DOHH2 (cell line): ENCODE results near the gene VWA7.

Source experiments
- H3F3A ChIP-seq: fragments of 200-600 bp; sonication (generic), shearing (Covaris generic); 2 replicates; pipeline ENCODE4 v1.6.0; 2016; ENCODE audit warnings: antibody characterized with exemption, mild to moderate bottlenecking; ENCODE audit not compliant: control insufficient read depth, insufficient read depth
- H3K27ac ChIP-seq: fragments of 200-600 bp; sonication (generic); 2 replicates; pipeline ENCODE4 v1.5.1; 2014; ENCODE audit warnings: low read depth, mild to moderate bottlenecking, low read length, moderate library complexity
- H3K27me3 ChIP-seq: fragments of 200-600 bp; sonication (generic); 2 replicates; pipeline ENCODE4 v1.6.1; 2014; ENCODE audit warnings: mild to moderate bottlenecking, low read length, mixed read lengths; ENCODE audit not compliant: control insufficient read depth
- H3K36me3 ChIP-seq: fragments of 200-600 bp; sonication (generic); 2 replicates; pipeline ENCODE4 v1.6.1; 2014; ENCODE audit warnings: mild to moderate bottlenecking, low read length, moderate library complexity, mixed read lengths; ENCODE audit not compliant: control insufficient read depth
- H3K4me1 ChIP-seq: fragments of 200-600 bp; sonication (generic); 2 replicates; pipeline ENCODE4 v1.6.1; 2014; ENCODE audit warnings: mild to moderate bottlenecking, low read length, mixed read lengths; ENCODE audit not compliant: control insufficient read depth
- H3K4me2 ChIP-seq: fragments of 200-600 bp; sonication (generic); 2 replicates; pipeline ENCODE4 v1.6.0; 2014; ENCODE audit warnings: mild to moderate bottlenecking, low read length, moderate library complexity
- H3K4me3 ChIP-seq: fragments of 200-600 bp; sonication (generic); 2 replicates; pipeline ENCODE4 v1.5.1; 2014; ENCODE audit warnings: mild to moderate bottlenecking, low read length, mixed read lengths
- H3K79me2 ChIP-seq: fragments of 200-600 bp; sonication (generic); 2 replicates; pipeline ENCODE4 v1.6.1; 2014; ENCODE audit warnings: mild to moderate bottlenecking, low read length, mixed read lengths; ENCODE audit not compliant: control insufficient read depth
- H3K9me2 ChIP-seq: fragments of 200-600 bp; sonication (generic); replicated peaks from 2 replicates; pipeline ENCODE4 v1.6.1; 2014; ENCODE audit warnings: mild to moderate bottlenecking, low read length, mixed read lengths; ENCODE audit not compliant: control insufficient read depth
- H3K9me3 ChIP-seq: fragments of 200-600 bp; sonication (generic); 2 replicates; pipeline ENCODE4 v1.6.1; 2014; ENCODE audit warnings: antibody characterized with exemption, low read length, mixed read lengths; ENCODE audit not compliant: control insufficient read depth, insufficient read depth
- H4K20me1 ChIP-seq: fragments of 200-600 bp; sonication (generic); 2 replicates; pipeline ENCODE4 v1.6.0; 2014; ENCODE audit warnings: low read depth, mild to moderate bottlenecking, antibody characterized with exemption, low read length, moderate library complexity; ENCODE audit not compliant: control insufficient read depth, insufficient read depth
- EZH2phosphoT487 ChIP-seq: fragments of 200-600 bp; sonication (generic); IDR thresholded peaks from 2 replicates; pipeline ENCODE4 v1.6.1; 2017; ENCODE audit warnings: borderline replicate concordance, mild to moderate bottlenecking, antibody characterized with exemption, low read length, moderate library complexity, mixed read lengths
- TF ChIP-seq, protein P1 (sequence below): fragments of 200-600 bp; sonication (generic); IDR thresholded peaks from one replicate; pipeline ENCODE4 v1.5.1; 2014; ENCODE audit warnings: antibody characterized with exemption, mild to moderate bottlenecking, low read depth, low read length; ENCODE audit not compliant: poor library complexity, severe bottlenecking

VWA7 gene

DNA sequence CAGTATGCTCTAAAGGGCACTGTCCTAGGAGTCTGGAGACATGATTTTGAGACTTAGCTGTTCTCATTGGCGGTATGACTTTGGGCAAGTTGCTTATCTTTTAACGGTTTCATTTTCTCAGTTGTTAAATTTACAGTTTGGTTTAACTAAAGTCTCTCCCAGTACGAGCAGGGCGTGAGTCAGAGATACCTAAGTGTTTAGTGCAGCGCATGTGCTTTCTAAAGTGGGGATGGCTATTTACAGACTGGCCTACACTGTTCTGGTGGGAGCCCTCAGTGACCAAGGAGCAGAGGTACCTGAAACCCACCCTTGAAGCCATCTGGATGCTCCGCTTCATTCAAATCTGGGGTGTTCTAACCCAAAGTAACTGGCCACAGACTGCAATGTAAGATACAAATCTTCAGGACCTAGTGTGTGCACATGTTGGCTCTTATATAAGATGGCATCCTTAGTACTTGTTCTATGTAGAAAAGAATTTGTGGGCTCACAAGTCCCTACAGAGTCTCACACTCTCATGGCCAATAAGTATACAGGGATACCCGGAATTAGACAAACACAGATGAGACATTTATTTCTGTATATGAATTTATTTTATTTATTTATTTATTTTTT is 26.6 kb downstream of the VWA7 start:
- no peaks in the 10 kb centered on the region for H3K27me3 ChIP-seq
- no peaks in the 10 kb centered on the region for H3K9me2 ChIP-seq
- no peaks in the 10 kb centered on the region for H3K4me1 ChIP-seq
- H4K20me1 ChIP-seq = no peaks in the 10 kb centered on the region
- no peak overlapping the region for H3K4me3 ChIP-seq
- no peaks in the 10 kb centered on the region for H3K9me3 ChIP-seq
- no peak for TF ChIP-seq EZH2phosphoT487
- TF ChIP-seq, protein P1, sequence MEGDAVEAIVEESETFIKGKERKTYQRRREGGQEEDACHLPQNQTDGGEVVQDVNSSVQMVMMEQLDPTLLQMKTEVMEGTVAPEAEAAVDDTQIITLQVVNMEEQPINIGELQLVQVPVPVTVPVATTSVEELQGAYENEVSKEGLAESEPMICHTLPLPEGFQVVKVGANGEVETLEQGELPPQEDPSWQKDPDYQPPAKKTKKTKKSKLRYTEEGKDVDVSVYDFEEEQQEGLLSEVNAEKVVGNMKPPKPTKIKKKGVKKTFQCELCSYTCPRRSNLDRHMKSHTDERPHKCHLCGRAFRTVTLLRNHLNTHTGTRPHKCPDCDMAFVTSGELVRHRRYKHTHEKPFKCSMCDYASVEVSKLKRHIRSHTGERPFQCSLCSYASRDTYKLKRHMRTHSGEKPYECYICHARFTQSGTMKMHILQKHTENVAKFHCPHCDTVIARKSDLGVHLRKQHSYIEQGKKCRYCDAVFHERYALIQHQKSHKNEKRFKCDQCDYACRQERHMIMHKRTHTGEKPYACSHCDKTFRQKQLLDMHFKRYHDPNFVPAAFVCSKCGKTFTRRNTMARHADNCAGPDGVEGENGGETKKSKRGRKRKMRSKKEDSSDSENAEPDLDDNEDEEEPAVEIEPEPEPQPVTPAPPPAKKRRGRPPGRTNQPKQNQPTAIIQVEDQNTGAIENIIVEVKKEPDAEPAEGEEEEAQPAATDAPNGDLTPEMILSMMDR = no peak
- peaks cover 27% of the 10 kb centered on the region for H3K36me3 ChIP-seq
- H3K27ac ChIP-seq = no peak overlapping the region
- H3K79me2 ChIP-seq = no peaks in the 10 kb centered on the region
- H3K4me2 ChIP-seq = no peak overlapping the region
- peaks cover 10% of the 10 kb centered on the region for H3F3A ChIP-seq

DNA sequence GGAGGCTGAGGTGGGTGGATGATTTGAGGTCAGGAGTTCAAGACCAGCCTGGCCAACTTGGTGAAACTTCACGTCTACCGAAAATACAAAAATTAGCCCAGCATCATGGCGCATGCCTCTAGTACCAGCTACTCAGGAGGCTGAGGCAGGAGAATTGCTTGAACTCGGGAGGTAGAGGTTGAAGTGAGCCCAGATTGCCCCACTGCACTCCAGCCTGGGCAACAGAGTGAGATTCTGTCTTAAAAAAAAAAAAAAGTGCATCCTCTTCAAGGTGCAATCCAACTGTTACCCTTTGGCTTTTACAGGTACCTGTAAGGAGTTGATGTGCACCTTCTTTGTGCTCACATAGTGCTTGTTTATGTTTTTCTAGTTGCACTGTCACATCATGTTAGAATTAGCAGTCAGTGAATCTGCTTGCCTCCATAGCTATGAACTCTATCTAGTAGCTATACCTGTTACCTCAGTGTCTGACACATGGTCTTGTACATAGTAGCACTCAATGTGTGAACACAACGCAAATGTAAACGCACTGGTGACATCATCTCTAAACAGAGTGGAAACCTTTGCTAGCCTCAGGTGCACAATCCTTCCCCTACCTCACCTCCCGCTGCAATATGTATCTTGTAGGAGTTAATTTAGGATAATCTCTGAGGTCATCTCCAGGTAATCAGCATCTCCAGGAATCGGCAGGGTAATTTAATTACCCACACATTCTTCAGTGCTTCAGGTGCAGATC is 27.7 kb downstream of the VWA7 start:
- H3K4me2 ChIP-seq = no peak overlapping the region
- H3K79me2 ChIP-seq = no peaks in the 10 kb centered on the region
- 0 out of 2 replicates have a peak, but pooled peaks cover 1% of the 10 kb centered on the region for H3K4me1 ChIP-seq
- H3K36me3 ChIP-seq = peaks cover 36% of the 10 kb centered on the region
- TF ChIP-seq, protein P1 = no peak
- TF ChIP-seq EZH2phosphoT487 = no peak
- H3F3A ChIP-seq = peaks cover 10% of the 10 kb centered on the region
- H3K9me3 ChIP-seq = no peaks in the 10 kb centered on the region
- no peaks in the 10 kb centered on the region for H3K9me2 ChIP-seq
- H3K27me3 ChIP-seq = no peaks in the 10 kb centered on the region
- H4K20me1 ChIP-seq = no peaks in the 10 kb centered on the region
- no peak overlapping the region for H3K4me3 ChIP-seq
- no peak overlapping the region for H3K27ac ChIP-seq

DNA sequence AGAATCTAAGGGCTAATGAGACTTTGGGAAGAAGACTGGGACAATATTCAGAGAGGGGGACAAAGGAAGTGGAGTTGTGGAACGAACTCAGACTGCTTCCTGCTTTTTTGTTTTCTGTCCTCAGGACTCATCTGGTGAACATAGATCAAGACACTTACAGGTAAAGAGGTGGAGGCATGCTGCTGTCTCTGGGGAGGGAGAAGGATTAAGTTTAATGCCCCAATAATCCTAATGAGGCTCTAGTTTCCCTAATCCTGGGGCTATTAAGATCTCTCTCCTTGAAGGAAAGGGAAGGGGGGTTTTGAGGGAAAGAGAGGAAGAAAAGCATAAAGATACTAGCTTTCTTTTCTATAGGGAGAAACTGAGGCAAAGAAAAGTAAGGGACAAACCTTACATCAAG is 32.7 kb downstream of the VWA7 start:
- Histone ChIP-seq H4K20me1 (no peaks in the 10 kb centered on the region), H3K27ac (no peak overlapping the region), H3K27me3 (no peaks in the 10 kb centered on the region), H3K79me2 (peaks cover 26% of the 10 kb centered on the region), H3K4me2 (no peak overlapping the region), H3K4me3 (no peak overlapping the region), H3K36me3 (peaks cover 66% of the 10 kb centered on the region), H3K9me2 (no peaks in the 10 kb centered on the region), H3F3A (0 out of 2 replicates have a peak, but pooled peaks cover 5% of the 10 kb centered on the region), H3K9me3 (no peaks in the 10 kb centered on the region), H3K4me1 (peaks cover 30% of the 10 kb centered on the region)
- no peak for TF ChIP-seq EZH2phosphoT487
- TF ChIP-seq, protein P1 = no peak
